A204.1 (cell line): Measurements from ENCODE around the gene GPHN.
A peak's percentile ranks its signal among the peaks of the same experiment; 100 is the strongest.

Source experiments
- FAIRE-seq: peaks from 2 replicates; lab custom pipeline; 2012; peaks lifted over from hg19 to GRCh38; lab: Jason Lieb, UNC

GPHN gene

GRCh38 chr14:66959437-66960050 is 451.6 kb downstream of the GPHN start:
- no peak for FAIRE-seq

GRCh38 chr14:66965831-66966230 is 457.9 kb downstream of the GPHN start:
- FAIRE-seq = no peak

GRCh38 chr14:66972469-66972868 is 464.5 kb downstream of the GPHN start:
- peak; percentile 78 for FAIRE-seq

GRCh38 chr14:66974397-66975025 is 466.6 kb downstream of the GPHN start:
- FAIRE-seq = peak; percentile 47

GRCh38 chr14:66975251-66975650 is 467.3 kb downstream of the GPHN start:
- FAIRE-seq = no peak

GRCh38 chr14:66979101-66979974 is 471.4 kb downstream of the GPHN start:
- FAIRE-seq = no peak

- no peak for FAIRE-seq
Measured at GRCh38 chr14:66982247-66982646, 474.3 kb downstream of the GPHN start.

GRCh38 chr14:66992776-66993175 is 484.8 kb downstream of the GPHN start:
- no peak for FAIRE-seq

- FAIRE-seq = peak; percentile 37
Measured at GRCh38 chr14:66993512-66993911, 485.6 kb downstream of the GPHN start.

- no peak for FAIRE-seq
Measured at GRCh38 chr14:66998013-66998412, 490.1 kb downstream of the GPHN start.

- no peak for FAIRE-seq
Measured at GRCh38 chr14:66999978-67000377, 492.0 kb downstream of the GPHN start.

- FAIRE-seq = no peak
Measured at GRCh38 chr14:67002994-67003753, 495.2 kb downstream of the GPHN start.

- FAIRE-seq = no peak
Measured at GRCh38 chr14:67004521-67004920, 496.6 kb downstream of the GPHN start.

GRCh38 chr14:67010602-67011001 is 502.7 kb downstream of the GPHN start:
- FAIRE-seq = no peak

GRCh38 chr14:67016856-67017255 is 508.9 kb downstream of the GPHN start:
- no peak for FAIRE-seq

- no peak for FAIRE-seq
Measured at GRCh38 chr14:67018720-67019119, 510.8 kb downstream of the GPHN start.

- no peak for FAIRE-seq
Measured at GRCh38 chr14:67019796-67020195, 511.8 kb downstream of the GPHN start.

- no peak for FAIRE-seq
Measured at GRCh38 chr14:67031920-67032774, 524.2 kb downstream of the GPHN start.

- FAIRE-seq = no peak
Measured at GRCh38 chr14:67045440-67045839, 537.5 kb downstream of the GPHN start.

GRCh38 chr14:67050896-67051295 is 542.9 kb downstream of the GPHN start:
- FAIRE-seq = no peak

- FAIRE-seq = no peak
Measured at GRCh38 chr14:67056684-67057083, 548.7 kb downstream of the GPHN start.

GRCh38 chr14:67059596-67059995 is 551.6 kb downstream of the GPHN start:
- no peak for FAIRE-seq
